Thoracic aorta (tissue), 2 donors: ENCODE measurements around the gene CCR9. TPM values are rescaled to one million over a fixed set of nuclear protein-coding genes. Genes with fewer than 3 reads are reported as not detected.

ENCODE experiments used
- ATAC-seq: fragments of 150-250 bp; one replicate; pipeline ENCODE4 v1.8.0; 2017; ENCODE audit warnings: low read depth; ENCODE audit not compliant: insufficient number of reproducible peaks, low FRiP score
- DNase-seq: peaks from one replicate; pipeline ENCODE4 v3.0.0-alpha.2; 2020; ENCODE audit warnings: low spot score
- H3K27ac ChIP-seq, 2 donors: fragments of 200-600 bp; sonication (generic); 1 replicate in 1 of 2; 2 replicates in 1 of 2; pipeline ENCODE4 v1.5.1; 2016; ENCODE audit warnings: mild to moderate bottlenecking in 2 of 2, moderate library complexity in 2 of 2
- H3K27me3 ChIP-seq: fragments of 200-600 bp; sonication (generic); replicated peaks from 2 replicates; pipeline ENCODE4 v1.6.0; 2016; ENCODE audit warnings: mild to moderate bottlenecking; ENCODE audit not compliant: insufficient read depth
- H3K36me3 ChIP-seq: fragments of 200-600 bp; sonication (generic); one replicate; pipeline ENCODE4 v1.5.1; 2016
- H3K4me1 ChIP-seq, 2 donors: fragments of 200-600 bp; sonication (generic); 1 replicate in 1 of 2; 2 replicates in 1 of 2; pipeline versions ENCODE4 v1.5.1 to v1.6.0; 2016; ENCODE audit warnings: low read depth in 2 of 2, mild to moderate bottlenecking in 1 of 2; ENCODE audit not compliant: control insufficient read depth in 1 of 2
- H3K4me3 ChIP-seq: fragments of 200-600 bp; sonication (generic); 2 replicates; pipeline ENCODE4 v1.5.1; 2016; ENCODE audit warnings: mild to moderate bottlenecking
- H3K9me3 ChIP-seq: fragments of 200-600 bp; sonication (generic); 2 replicates; pipeline ENCODE4 v1.5.1; 2016
- total RNA-seq, 2 donors: library from RNA; depleted of rRNA; stranded (reverse); fragments of >200 nt; gene quantifications; one replicate each; pipeline versions ENCODE4 v1.1.0 to v1.2.3, GENCODE V29; 2016
- TF ChIP-seq, protein P1 (sequence below): fragments of 200-600 bp; sonication (generic); IDR thresholded peaks from one replicate; pipeline ENCODE4 v1.5.1; 2019; ENCODE audit warnings: antibody characterized with exemption

Gene CCR9
- total RNA-seq, 2 donors from 2014 or later = not detected

GRCh38 chr3:45937206-45938042, 51.1 kb downstream of the CCR9 start:
- Histone ChIP-seq H3K4me3 (no peak overlapping the region), H3K4me1 (peaks cover 0 to 13% of the 10 kb centered on the region in 2 donors), H3K36me3 (peaks cover 42% of the 10 kb centered on the region), H3K27ac (no peak overlapping the region), H3K27me3 (no peaks in the 10 kb centered on the region), H3K9me3 (no peaks in the 10 kb centered on the region)
- no peak for ATAC-seq
- TF ChIP-seq, protein P1, sequence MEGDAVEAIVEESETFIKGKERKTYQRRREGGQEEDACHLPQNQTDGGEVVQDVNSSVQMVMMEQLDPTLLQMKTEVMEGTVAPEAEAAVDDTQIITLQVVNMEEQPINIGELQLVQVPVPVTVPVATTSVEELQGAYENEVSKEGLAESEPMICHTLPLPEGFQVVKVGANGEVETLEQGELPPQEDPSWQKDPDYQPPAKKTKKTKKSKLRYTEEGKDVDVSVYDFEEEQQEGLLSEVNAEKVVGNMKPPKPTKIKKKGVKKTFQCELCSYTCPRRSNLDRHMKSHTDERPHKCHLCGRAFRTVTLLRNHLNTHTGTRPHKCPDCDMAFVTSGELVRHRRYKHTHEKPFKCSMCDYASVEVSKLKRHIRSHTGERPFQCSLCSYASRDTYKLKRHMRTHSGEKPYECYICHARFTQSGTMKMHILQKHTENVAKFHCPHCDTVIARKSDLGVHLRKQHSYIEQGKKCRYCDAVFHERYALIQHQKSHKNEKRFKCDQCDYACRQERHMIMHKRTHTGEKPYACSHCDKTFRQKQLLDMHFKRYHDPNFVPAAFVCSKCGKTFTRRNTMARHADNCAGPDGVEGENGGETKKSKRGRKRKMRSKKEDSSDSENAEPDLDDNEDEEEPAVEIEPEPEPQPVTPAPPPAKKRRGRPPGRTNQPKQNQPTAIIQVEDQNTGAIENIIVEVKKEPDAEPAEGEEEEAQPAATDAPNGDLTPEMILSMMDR = no peak
- no peak for DNase-seq

GRCh38 chr3:45938043-45938435, 51.7 kb downstream of the CCR9 start:
- no peak overlapping the region for H3K27ac ChIP-seq
- no peaks in the 10 kb centered on the region for H3K9me3 ChIP-seq
- DNase-seq (no peak), ATAC-seq (no peak)
- H3K4me3 ChIP-seq = no peak overlapping the region
- peaks cover 36% of the 10 kb centered on the region for H3K36me3 ChIP-seq
- TF ChIP-seq, protein P1 = no peak
- no peaks in the 10 kb centered on the region for H3K27me3 ChIP-seq
- H3K4me1 ChIP-seq = peaks cover 0 to 17% of the 10 kb centered on the region in 2 donors

DNA sequence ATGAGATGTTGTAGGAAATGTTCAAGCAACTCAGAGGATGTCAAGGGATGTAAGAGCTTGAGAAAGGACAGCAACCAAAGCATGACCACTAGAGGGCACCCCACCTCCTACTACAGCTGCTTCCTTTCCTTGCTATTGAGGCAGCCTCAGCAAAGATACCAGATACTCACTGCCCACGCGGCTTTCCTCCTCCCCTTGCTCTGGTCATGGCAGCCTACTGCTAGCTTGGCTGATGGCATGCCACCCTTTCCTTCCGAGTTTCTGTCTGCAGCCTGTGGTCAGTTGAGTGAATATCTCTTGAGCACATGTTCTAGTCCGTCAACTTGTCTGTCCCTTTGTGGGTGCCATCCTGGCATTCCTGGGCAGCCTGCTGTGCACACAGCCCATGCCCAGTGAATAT, 52.5 kb downstream of the CCR9 start:
- Histone ChIP-seq H3K27me3 (no peaks in the 10 kb centered on the region), H3K9me3 (no peaks in the 10 kb centered on the region), H3K27ac (no peak overlapping the region), H3K4me1 (peaks cover 0 to 17% of the 10 kb centered on the region in 2 donors), H3K36me3 (peaks cover 34% of the 10 kb centered on the region), H3K4me3 (no peak overlapping the region)
- TF ChIP-seq, protein P1 = peak; percentile 91
- ATAC-seq = peak; percentile 72
- peak; percentile 65 for DNase-seq

DNA sequence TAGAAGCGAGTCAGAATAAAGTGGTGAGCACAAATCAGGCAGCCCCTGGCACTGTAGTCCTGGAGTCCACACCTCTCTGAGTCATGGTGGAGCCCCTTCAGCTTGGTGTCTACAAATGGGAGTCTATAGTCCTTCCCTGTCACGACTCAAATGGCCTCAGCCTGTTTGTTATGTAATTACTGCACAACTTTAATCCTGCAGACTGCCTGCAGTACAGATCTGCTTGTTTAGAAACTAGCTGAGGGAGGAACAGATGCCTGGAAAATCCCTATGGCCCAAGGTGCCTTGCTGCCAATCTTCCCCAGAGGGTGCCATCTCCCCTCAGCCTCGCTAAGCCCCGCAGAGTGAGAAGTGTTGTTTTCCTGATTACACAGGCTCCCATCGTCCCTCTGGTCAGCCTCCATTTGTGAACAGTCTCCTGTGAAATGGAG, 53.0 kb downstream of the CCR9 start:
- ATAC-seq (no peak), DNase-seq (no peak)
- Histone ChIP-seq H3K9me3 (no peaks in the 10 kb centered on the region), H3K27ac (no peak overlapping the region), H3K4me3 (no peak overlapping the region), H3K4me1 (peaks cover 0 to 17% of the 10 kb centered on the region in 2 donors), H3K27me3 (no peaks in the 10 kb centered on the region), H3K36me3 (peaks cover 34% of the 10 kb centered on the region)
- TF ChIP-seq, protein P1 = no peak

- ATAC-seq (no peak), DNase-seq (no peak)
- TF ChIP-seq, protein P1 = no peak
- Histone ChIP-seq H3K4me1 (peaks cover 0 to 17% of the 10 kb centered on the region in 2 donors), H3K36me3 (peaks cover 27% of the 10 kb centered on the region), H3K9me3 (no peaks in the 10 kb centered on the region), H3K27ac (no peak overlapping the region), H3K27me3 (no peaks in the 10 kb centered on the region), H3K4me3 (no peak overlapping the region)
Observed at GRCh38 chr3:45940004-45940780, 53.8 kb downstream of the CCR9 start.
